Small intestine (tissue), 16 donors: ENCODE measurements around the gene DTX3L. TPM values are rescaled to one million over a fixed set of nuclear protein-coding genes. Genes with fewer than 3 reads are reported as not detected.

Experiments
- DNase-seq, 2 donors: peaks; one replicate each; pipeline versions ENCODE4 v3.0.0 to v3.0.0-alpha.2; 2013
- FAIRE-seq: peaks from 2 replicates; lab custom pipeline; 2012; peaks lifted over from hg19 to GRCh38; lab: Jason Lieb, UNC
- H3K27ac ChIP-seq, 3 donors: one replicate each; pipeline ENCODE4 v1.5.1; 2013; ENCODE audit warnings: low read length in 2 of 3, mild to moderate bottlenecking in 2 of 3, control low read depth in 1 of 3, inconsistent platforms in 1 of 3, low read depth in 1 of 3, moderate library complexity in 1 of 3
- H3K27me3 ChIP-seq, 3 donors: one replicate each; pipeline ENCODE4 v1.6.1; 2013; ENCODE audit warnings: low read length in 3 of 3, inconsistent platforms in 1 of 3; ENCODE audit not compliant: control insufficient read depth in 3 of 3, insufficient read depth in 3 of 3
- H3K36me3 ChIP-seq, 3 donors: one replicate each; pipeline ENCODE4 v1.6.1; 2013; ENCODE audit warnings: low read length in 3 of 3, inconsistent platforms in 1 of 3, low read depth in 1 of 3, mild to moderate bottlenecking in 1 of 3, moderate library complexity in 1 of 3; ENCODE audit not compliant: control insufficient read depth in 3 of 3, insufficient read depth in 2 of 3
- H3K4me1 ChIP-seq, 3 donors: one replicate each; pipeline ENCODE4 v1.6.1; 2013; ENCODE audit warnings: low read length in 2 of 3, inconsistent platforms in 1 of 3, low read depth in 1 of 3, mild to moderate bottlenecking in 1 of 3, moderate library complexity in 1 of 3; ENCODE audit not compliant: control insufficient read depth in 3 of 3, insufficient read depth in 2 of 3
- H3K4me3 ChIP-seq, 3 donors: one replicate each; pipeline ENCODE4 v1.5.1; 2013; ENCODE audit warnings: low read length in 3 of 3, control low read depth in 1 of 3, inconsistent platforms in 1 of 3, low read depth in 1 of 3, mild to moderate bottlenecking in 1 of 3, moderate library complexity in 1 of 3
- H3K9me3 ChIP-seq, 2 donors: one replicate each; pipeline ENCODE4 v1.6.1; 2013; ENCODE audit warnings: low read depth in 1 of 2, low read length in 1 of 2; ENCODE audit not compliant: control insufficient read depth in 2 of 2, insufficient read depth in 1 of 2
- WGBS, 3 donors: extraction: QIAGEN DNeasy Blood & Tissue Kit; methylation state at CpG; one replicate each; pipeline ENCODE4 v1.1.7; 2013; 5-methylcytosine and 5-hydroxymethylcytosine counted together
- long read RNA-seq, 10 donors: transcript quantifications; one replicate each; lab custom pipeline, GENCODE V29; 2026
- polyA plus RNA-seq, 4 donors: library from polyadenylated mRNA; stranded (reverse) in 3 of 4; unstranded in 1 of 4; fragments of 200-250 nt in 3 of 4; fragments of 120-200 nt in 1 of 4; gene quantifications; one replicate each; pipeline versions ENCODE4 v1.2.1 to v1.2.3, GENCODE V29; 2013
- donor health status: healthy with polysubstance abuse.
- donor health status: control.
- donor health status: control.
- donor health status: Bipolar disorder and iron deficiency.
- donor health status: healthy.

DTX3L gene
- polyA plus RNA-seq, result 10 to 100 TPM; 10.8 to 29.1 (median 18.6) TPM
- long read RNA-seq, donor 1, result 0 reads
- long read RNA-seq, donor 2, full-length matches to known transcripts, result 1 of 7 reads
- long read RNA-seq, donor 2, partial matches to known transcripts, result 6 of 7 reads
- long read RNA-seq, donor 2, other reads (novel, unspliced or antisense), result 0 of 7 reads
- long read RNA-seq, donor 3, result 0 reads
- long read RNA-seq, donor 4, result 0 reads
- long read RNA-seq, donor 5, result 0 reads
- long read RNA-seq, donor 6, full-length matches to known transcripts, result 2 of 2 reads
- long read RNA-seq, donor 6, partial matches to known transcripts, result 0 of 2 reads
- long read RNA-seq, donor 6, other reads (novel, unspliced or antisense), result 0 of 2 reads
- long read RNA-seq, donor 7, result 0 reads
- long read RNA-seq, donor 8, result 0 reads
- long read RNA-seq, donor 9, result 0 reads
- long read RNA-seq, donor 10, full-length matches to known transcripts, result 5 of 18 reads
- long read RNA-seq, donor 10, partial matches to known transcripts, result 13 of 18 reads
- long read RNA-seq, donor 10, other reads (novel, unspliced or antisense), result 0 of 18 reads

GRCh38 chr3:122564155-122564912 lies at the start of gene DTX3L, which contains the start of gene PARP9:
Gene DTX3L (plus strand): TSS chr3:122564338. CDS start chr3:122564427, 89 bp downstream.
Gene PARP9 (minus strand): TSS chr3:122564300. CDS start chr3:122559620, 4,680 bp downstream.
- peaks cover 4 to 22% (median 12%) of the 10 kb centered on the region in 3 donors for H3K4me1 ChIP-seq
- 0 to 1% (median 0%) methylated on average over 45 to 56 of the region's 56 CpGs for WGBS, 3 donors

GRCh38 chr3:122515020-122515468 lies 49.1 kb upstream of the DTX3L start:
- Histone ChIP-seq H3K27ac (peak overlapping the region in 2 of 3 donors; percentile 28 to 97), H3K36me3 (peaks cover 0 to 3% (median 0%) of the 10 kb centered on the region in 3 donors), H3K9me3 (no peaks in the 10 kb centered on the region), H3K4me1 (peaks cover 0 to 5% (median 1%) of the 10 kb centered on the region in 3 donors), H3K27me3 (no peaks in the 10 kb centered on the region), H3K4me3 (peak overlapping the region; percentile 15 to 81 (median 70))
- WGBS, 3 donors, result 23 to 36% (median 27%) methylated on average over 19 of the region's 19 CpGs
- no peak for FAIRE-seq
- DNase-seq, result no peak

More at GRCh38 chr3:122564155-122564912, at the start of gene DTX3L, which contains the start of gene PARP9:
- no peak for FAIRE-seq
- H3K27me3 ChIP-seq, result no peaks in the 10 kb centered on the region
- H3K9me3 ChIP-seq, result no peaks in the 10 kb centered on the region
- peak within 1 kb of the TSS; percentile 93 to 99 (median 95) for H3K4me3 ChIP-seq
- H3K36me3 ChIP-seq, result peaks cover 4 to 19% (median 5%) of the 10 kb centered on the region in 3 donors
- peak within 1 kb of the TSS; percentile 93 to 99 (median 98) for H3K27ac ChIP-seq
- peak; percentile 92 to 95 for DNase-seq

GRCh38 chr3:122515870-122516269 lies 48.3 kb upstream of the DTX3L start:
- Histone ChIP-seq H3K4me3 (no peak overlapping the region), H3K27me3 (no peaks in the 10 kb centered on the region), H3K4me1 (peaks cover 0 to 5% (median 1%) of the 10 kb centered on the region in 3 donors), H3K36me3 (peaks cover 0 to 3% (median 0%) of the 10 kb centered on the region in 3 donors), H3K27ac (peak overlapping the region in 1 of 3 donors; percentile 33), H3K9me3 (no peaks in the 10 kb centered on the region)
- no peak for FAIRE-seq
- WGBS, 3 donors, result 93 to 95% (median 95%) methylated on average over 3 of the region's 3 CpGs
- peak in 1 of 2 donors; percentile 54 for DNase-seq

GRCh38 chr3:122516846-122517360 lies 47.2 kb upstream of the DTX3L start:
- WGBS, 3 donors, result 93 to 97% (median 94%) methylated on average over 6 of the region's 6 CpGs

GRCh38 chr3:122519693-122520092 lies 44.4 kb upstream of the DTX3L start:
- Histone ChIP-seq H3K36me3 (no peaks in the 10 kb centered on the region), H3K27ac (no peak overlapping the region), H3K4me1 (no peaks in the 10 kb centered on the region), H3K4me3 (no peak overlapping the region), H3K27me3 (no peaks in the 10 kb centered on the region), H3K9me3 (no peaks in the 10 kb centered on the region)
- FAIRE-seq, result no peak
- DNase-seq, result peak in 1 of 2 donors; percentile 13

More at GRCh38 chr3:122516846-122517360, 47.2 kb upstream of the DTX3L start:
- no peak overlapping the region for H3K27ac ChIP-seq
- no peak for DNase-seq
- no peaks in the 10 kb centered on the region for H3K27me3 ChIP-seq
- peaks cover 0 to 3% (median 0%) of the 10 kb centered on the region in 3 donors for H3K36me3 ChIP-seq
- FAIRE-seq, result no peak
- no peaks in the 10 kb centered on the region for H3K9me3 ChIP-seq
- H3K4me1 ChIP-seq, result peaks cover 0 to 1% (median 0%) of the 10 kb centered on the region in 3 donors
- H3K4me3 ChIP-seq, result no peak overlapping the region

- Histone ChIP-seq H3K4me3 (no peak overlapping the region), H3K4me1 (no peaks in the 10 kb centered on the region), H3K27ac (no peak overlapping the region), H3K27me3 (no peaks in the 10 kb centered on the region), H3K9me3 (no peaks in the 10 kb centered on the region), H3K36me3 (no peaks in the 10 kb centered on the region)
- DNase-seq (no peak), FAIRE-seq (no peak)
- WGBS, 3 donors, result 86 to 95% (median 89%) methylated on average over 4 of the region's 4 CpGs
Measured at GRCh38 chr3:122520861-122521260, 43.3 kb upstream of the DTX3L start.

- no peak for FAIRE-seq
- Histone ChIP-seq H3K27me3 (no peaks in the 10 kb centered on the region), H3K9me3 (no peaks in the 10 kb centered on the region), H3K27ac (no peak overlapping the region), H3K4me3 (no peak overlapping the region), H3K36me3 (peaks cover 0 to 6% (median 5%) of the 10 kb centered on the region in 3 donors), H3K4me1 (no peaks in the 10 kb centered on the region)
- whole genome bisulfite sequencing, 3 donors, result 93 to 98% (median 95%) methylated on average over 11 of the region's 11 CpGs
- DNase-seq, result no peak
Measured at GRCh38 chr3:122523317-122523716, 40.8 kb upstream of the DTX3L start.

- Histone ChIP-seq H3K27me3 (no peaks in the 10 kb centered on the region), H3K9me3 (no peaks in the 10 kb centered on the region), H3K27ac (no peak overlapping the region), H3K36me3 (peaks cover 17 to 22% (median 20%) of the 10 kb centered on the region in 3 donors), H3K4me1 (no peaks in the 10 kb centered on the region), H3K4me3 (no peak overlapping the region)
- WGBS, 3 donors, result 64 to 88% (median 83%) methylated on average over 2 of the region's 2 CpGs
- DNase-seq, result no peak
- FAIRE-seq, result no peak
Measured at GRCh38 chr3:122530164-122530563, 34.0 kb upstream of the DTX3L start.
